RWPE2 (cell line): ENCODE results near the gene PDE8B.

ENCODE experiments used
- ATAC-seq: fragments of 200-7000 bp; cut with Tn5 transposase; 3 replicates; pipeline ENCODE4 v1.9.1; 2021; ENCODE audit warnings: low read depth
- DNase-seq: peaks from one replicate; pipeline ENCODE4 v3.0.0-alpha.2; 2020; ENCODE audit warnings: low spot score
- H3K27ac ChIP-seq: fragments of 450-650 bp; 2 replicates; pipeline ENCODE4 v1.5.1; 2017; ENCODE audit warnings: mild to moderate bottlenecking; ENCODE audit not compliant: poor library complexity, severe bottlenecking
- H3K27me3 ChIP-seq: fragments of 250-450 bp; sonication (Bioruptor Pico); 2 replicates; pipeline ENCODE4 v1.5.1; 2021; ENCODE audit warnings: mild to moderate bottlenecking, moderate library complexity; ENCODE audit not compliant: insufficient read depth, poor library complexity, severe bottlenecking
- H3K36me3 ChIP-seq: fragments of 250-450 bp; sonication (Bioruptor Pico); 2 replicates; pipeline ENCODE4 v1.5.1; 2020; ENCODE audit warnings: low read depth, mild to moderate bottlenecking, moderate library complexity
- H3K4me1 ChIP-seq: fragments of 250-450 bp; sonication (Bioruptor Pico); 2 replicates; pipeline ENCODE4 v1.5.1; 2021; ENCODE audit warnings: mild to moderate bottlenecking, moderate library complexity; ENCODE audit not compliant: insufficient read depth, poor library complexity, severe bottlenecking
- H3K4me3 ChIP-seq: fragments of 250-450 bp; sonication (Bioruptor Pico); 2 replicates; pipeline ENCODE4 v1.5.1; 2021; ENCODE audit warnings: mild to moderate bottlenecking, moderate library complexity; ENCODE audit not compliant: severe bottlenecking
- H3K9me3 ChIP-seq: fragments of 250-450 bp; sonication (Bioruptor Pico); 2 replicates; pipeline ENCODE4 v1.5.1; 2021; ENCODE audit warnings: mild to moderate bottlenecking, moderate library complexity; ENCODE audit not compliant: severe bottlenecking
- CTCF ChIP-seq: fragments of 450-650 bp; IDR thresholded peaks from one replicate; pipeline ENCODE4 v1.5.1; 2017; ENCODE audit warnings: mild to moderate bottlenecking, moderate library complexity; ENCODE audit not compliant: poor library complexity, severe bottlenecking

PDE8B gene

GRCh38 chr5:77316871-77317661 is 106.6 kb downstream of the PDE8B start:
- Histone ChIP-seq H3K4me3 (no peak overlapping the region), H3K4me1 (no peaks in the 10 kb centered on the region), H3K27ac (no peak overlapping the region), H3K27me3 (peaks cover 4% of the 10 kb centered on the region), H3K9me3 (no peaks in the 10 kb centered on the region), H3K36me3 (no peaks in the 10 kb centered on the region)
- no peak for TF ChIP-seq CTCF
- ATAC-seq (0 out of 3 replicates have a peak, but pooled peaks have one; percentile 42), DNase-seq (no peak)

- H3K27me3 ChIP-seq = peaks cover 5% of the 10 kb centered on the region
- H3K4me1 ChIP-seq = no peaks in the 10 kb centered on the region
- ATAC-seq (no peak), DNase-seq (no peak)
- TF ChIP-seq CTCF = no peak
- no peak overlapping the region for H3K27ac ChIP-seq
- no peaks in the 10 kb centered on the region for H3K36me3 ChIP-seq
- no peaks in the 10 kb centered on the region for H3K9me3 ChIP-seq
- H3K4me3 ChIP-seq = no peak overlapping the region
Observed at GRCh38 chr5:77318060-77318459, 107.6 kb downstream of the PDE8B start.

- Histone ChIP-seq H3K4me3 (no peak overlapping the region), H3K36me3 (no peaks in the 10 kb centered on the region), H3K27ac (no peak overlapping the region), H3K4me1 (no peaks in the 10 kb centered on the region), H3K27me3 (peaks cover 11% of the 10 kb centered on the region), H3K9me3 (no peaks in the 10 kb centered on the region)
- no peak for TF ChIP-seq CTCF
- ATAC-seq (no peak), DNase-seq (no peak)
Observed at GRCh38 chr5:77319117-77319804, 108.8 kb downstream of the PDE8B start.

- ATAC-seq (no peak), DNase-seq (no peak)
- Histone ChIP-seq H3K4me3 (no peak overlapping the region), H3K4me1 (no peaks in the 10 kb centered on the region), H3K27me3 (peaks cover 11% of the 10 kb centered on the region), H3K9me3 (no peaks in the 10 kb centered on the region), H3K27ac (no peak overlapping the region), H3K36me3 (no peaks in the 10 kb centered on the region)
- no peak for TF ChIP-seq CTCF
Observed at GRCh38 chr5:77321793-77322394, 111.4 kb downstream of the PDE8B start.
